D721Med (cell line): ENCODE data around the gene GAS2.

ENCODE experiments used
- DNase-seq: peaks from one replicate; pipeline ENCODE4 v3.0.0; 2011; ENCODE audit warnings: low spot score; ENCODE audit not compliant: insufficient read length
- FAIRE-seq: peaks from 2 replicates; lab custom pipeline; 2011; peaks lifted over from hg19 to GRCh38; lab: Jason Lieb, UNC
- CTCF ChIP-seq: IDR thresholded peaks from 2 replicates; pipeline ENCODE4 v1.5.1; 2012; ENCODE audit warnings: mild to moderate bottlenecking, control low read depth; ENCODE audit not compliant: insufficient read depth; ENCODE audit errors: missing control alignments

GAS2 gene

GRCh38 chr11:22725079-22725478, 58.7 kb downstream of the GAS2 start:
- DNase-seq (no peak), FAIRE-seq (no peak)
- TF ChIP-seq CTCF = no peak

- DNase-seq (no peak), FAIRE-seq (no peak)
- no peak for TF ChIP-seq CTCF
Observed at GRCh38 chr11:22728600-22729389, 62.4 kb downstream of the GAS2 start.

GRCh38 chr11:22730319-22730718, 63.9 kb downstream of the GAS2 start:
- DNase-seq = no peak
- peak; percentile 64 for FAIRE-seq
- peak; percentile 44 for TF ChIP-seq CTCF

GRCh38 chr11:22732588-22732987, 66.2 kb downstream of the GAS2 start:
- DNase-seq = no peak
- no peak for TF ChIP-seq CTCF
- FAIRE-seq = no peak

GRCh38 chr11:22733475-22734248, 67.3 kb downstream of the GAS2 start:
- TF ChIP-seq CTCF = no peak
- FAIRE-seq (no peak), DNase-seq (no peak)

- no peak for FAIRE-seq
- no peak for TF ChIP-seq CTCF
- DNase-seq = no peak
Observed at GRCh38 chr11:22734628-22735345, 68.4 kb downstream of the GAS2 start.
